GM12878 (cell line): ENCODE measurements around the gene BCS1L. TPM values are rescaled to one million over a fixed set of nuclear protein-coding genes. Genes with fewer than 3 reads are reported as not detected.

Experiments used
- ATAC-seq: fragments of 200-7000 bp; cut with Tn5 transposase; 3 replicates; pipeline ENCODE4 v1.9.1; 2020; ENCODE audit warnings: mild to moderate bottlenecking, moderate library complexity
- BruUV-seq: library from RNA; stranded (reverse); fragments of 400-500 nt; replicated peaks from 2 replicates; lab custom pipeline; 2021; lab: Mats Ljungman, UMichigan
- CTCF ChIA-PET: fragments of 300-600 bp; sonication (Branson Sonifier 250); formaldehyde crosslinking; extraction: SDS; loops from one replicate; lab custom pipeline; 2021; ENCODE audit warnings: inconsistent platforms; lab: Yijun Ruan, JAX
- POLR2A ChIA-PET: fragments of 350-600 bp; formaldehyde crosslinking; extraction: SDS; loops from one replicate; lab custom pipeline; 2021; ENCODE audit warnings: inconsistent platforms; lab: Charles Lee
- RAD21 ChIA-PET: fragments of 300-600 bp; sonication (Branson Sonifier 250); formaldehyde crosslinking; loops from one replicate; lab custom pipeline; 2023; ENCODE audit warnings: antibody characterized with exemption; ENCODE audit not compliant: unreplicated experiment; lab: Charles Lee
- SMC1A ChIA-PET: fragments of 300-600 bp; sonication (Branson Sonifier 250); formaldehyde crosslinking; loops from one replicate; lab custom pipeline; 2023; ENCODE audit not compliant: unreplicated experiment, uncharacterized antibody; lab: Charles Lee
- DNase-seq: peaks from one replicate; pipeline ENCODE4 v3.0.0-alpha.2; 2011; ENCODE audit warnings: low read depth, low spot score
- FAIRE-seq: peaks from 3 replicates; lab custom pipeline; 2011; peaks lifted over from hg19 to GRCh38; lab: Jason Lieb, UNC
- H2AFZ ChIP-seq: 2 replicates; pipeline ENCODE4 v1.6.0; 2011; ENCODE audit warnings: low read depth, low read length, control low read depth; ENCODE audit not compliant: control insufficient read depth
- H3K27ac ChIP-seq: 2 replicates; pipeline ENCODE4 v1.5.1; 2011; ENCODE audit warnings: control low read depth; ENCODE audit not compliant: control insufficient read depth, insufficient read depth
- H3K27me3 ChIP-seq, 2 experiments: replicated peaks in 1 of 2; 2 replicates each; pipeline versions ENCODE4 v1.6.0 to v1.6.1; 2011; ENCODE audit warnings: low read length in 1 of 2; ENCODE audit not compliant: control insufficient read depth in 2 of 2, insufficient read depth in 2 of 2
- H3K36me3 ChIP-seq, 2 experiments: 2 replicates each; pipeline ENCODE4 v1.5.1; 2011; ENCODE audit warnings: low read length in 1 of 2; ENCODE audit not compliant: control insufficient read depth in 2 of 2, insufficient read depth in 2 of 2
- H3K4me1 ChIP-seq: 2 replicates; pipeline ENCODE4 v1.6.1; 2011; ENCODE audit warnings: mild to moderate bottlenecking, low read length, moderate library complexity, mixed read lengths; ENCODE audit not compliant: control insufficient read depth, insufficient read depth
- H3K4me2 ChIP-seq: 2 replicates; pipeline ENCODE4 v1.6.0; 2011; ENCODE audit warnings: control low read depth; ENCODE audit not compliant: control insufficient read depth, insufficient read depth
- H3K4me3 ChIP-seq: fragments of 200-600 bp; sonication (generic); 2 replicates; pipeline ENCODE4 v1.5.1; 2016
- H3K79me2 ChIP-seq: 2 replicates; pipeline ENCODE4 v1.6.0; 2011; ENCODE audit warnings: low read length; ENCODE audit not compliant: control insufficient read depth, insufficient read depth
- H3K9ac ChIP-seq: 2 replicates; pipeline ENCODE4 v1.8.0; 2011; ENCODE audit warnings: low read length, control low read depth, mixed read lengths; ENCODE audit not compliant: control insufficient read depth, insufficient read depth
- H3K9me3 ChIP-seq: replicated peaks from 3 replicates; pipeline ENCODE4 v1.5.1; 2011; ENCODE audit warnings: mild to moderate bottlenecking, low read length; ENCODE audit not compliant: control insufficient read depth, insufficient read depth
- H4K20me1 ChIP-seq: 2 replicates; pipeline ENCODE4 v1.6.0; 2011; ENCODE audit not compliant: control insufficient read depth, insufficient read depth
- SKIL ChIP-seq: fragments of 450-650 bp; IDR thresholded peaks from 2 replicates; pipeline ENCODE4 v1.6.1; 2017; ENCODE audit warnings: mild to moderate bottlenecking, low read depth, inconsistent platforms; ENCODE audit not compliant: poor library complexity, severe bottlenecking
- WGBS: methylation state at CpG from one replicate; pipeline ENCODE4 v1.1.6; 2016; ENCODE audit warnings: low lambda C conversion rate; ENCODE audit not compliant: insufficient replicate concordance, insufficient coverage; ENCODE audit errors: missing lambda C conversion rate; 5-methylcytosine and 5-hydroxymethylcytosine counted together
- in situ Hi-C: fragments of 300-500 bp; cut with MboI; formaldehyde crosslinking; loops from 9 replicates; pipeline ENCODE4 v1.14.3; 2018; ENCODE audit warnings: mixed read lengths
- intact Hi-C: fragments of 100-400 bp; cut with micrococcal nuclease; formaldehyde crosslinking; loops from one replicate; pipeline ENCODE4 v1.14.2; 2022; ENCODE audit not compliant: unreplicated experiment
- polyA plus RNA-seq, 11 experiments: library from polyadenylated mRNA; depleted of rRNA in 4 of 11; unstranded in 6 of 11; stranded (reverse) in 5 of 11; fragments of >200 nt; fragmentation: Nextera tagmentation in 4 of 11; fragmentation: Illumina TruSeq in 1 of 11; extraction: Ambion mirVana in 4 of 11; extraction: Trizol in 1 of 11; gene quantifications; 1 replicate in 1 of 11; 2 replicates in 10 of 11; pipeline versions ENCODE4 v1.2.1 to v1.2.3, GENCODE V29; 2011 to 2016; ENCODE audit warnings: inconsistent platforms in 2 of 11, missing spikeins in 2 of 11, low read depth in 1 of 11
- total RNA-seq, 4 experiments: library from RNA; depleted of rRNA in 3 of 4; stranded (reverse); fragments of >200 nt in 3 of 4; fragmentation: Illumina TruSeq in 1 of 4; extraction: Trizol in 1 of 4; gene quantifications; 2 replicates each; pipeline versions ENCODE4 v1.2.1 to v1.2.3, GENCODE V29; 2013 to 2021
- TF ChIP-seq, protein P1 (sequence below): fragments of 450-650 bp; IDR thresholded peaks from 2 replicates; pipeline ENCODE4 v1.6.1; 2016; ENCODE audit warnings: mild to moderate bottlenecking

The BCS1L gene
- total and polyA plus RNA-seq, 10 of the 15 experiments (the other 5 are each of a cell fraction or from before 2014, with no cell fraction given), result 40.4 to 114 (median 65.2) TPM

DNA sequence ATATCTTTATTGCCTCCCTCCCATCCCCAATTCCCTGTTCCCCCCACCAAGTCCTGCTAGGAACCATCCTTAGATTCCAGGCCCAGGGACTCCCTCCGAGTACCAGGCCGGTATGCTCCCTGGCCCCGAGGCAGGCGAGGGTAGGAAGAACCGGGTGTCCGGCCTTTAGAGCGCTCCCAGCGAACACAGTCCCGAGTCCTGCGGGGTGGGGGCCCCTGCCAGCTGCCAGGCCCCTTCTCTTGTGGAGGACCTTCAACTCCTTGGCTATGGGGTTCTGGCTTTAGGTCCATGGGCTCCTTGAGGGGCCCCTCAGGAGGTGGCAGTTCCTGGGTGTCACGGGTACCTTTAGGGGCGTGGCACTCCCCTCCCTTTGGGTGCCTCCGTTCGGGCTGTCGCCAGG lies 4.4 kb downstream of the BCS1L start (continued):
- TF ChIP-seq SKIL, result no peak

DNA sequence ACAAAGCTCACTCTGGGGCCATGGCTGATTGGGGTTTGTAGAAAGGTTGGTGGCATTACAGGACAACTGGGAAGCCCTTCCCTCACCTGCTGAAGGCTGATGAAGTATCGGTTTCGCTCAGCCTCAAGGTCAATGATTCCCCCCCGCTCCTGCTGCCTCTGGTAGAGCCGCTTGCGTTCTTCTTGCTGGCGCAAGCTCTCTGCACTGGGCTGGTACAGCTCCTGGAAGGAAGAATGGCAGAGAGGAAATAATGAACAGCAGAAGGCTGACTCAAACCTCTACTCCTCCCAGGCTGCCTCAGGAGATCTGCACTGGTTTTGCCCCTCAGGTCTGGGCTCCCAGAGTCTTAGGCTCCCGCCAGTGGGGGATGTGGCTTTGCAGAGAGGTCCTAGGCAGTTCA lies 5.2 kb downstream of the BCS1L start:
- intact Hi-C loops (no loop called here), in situ Hi-C loops (loop anchor here (5.0 kb wide), 1 partner anchor 183 kb away; no protein-coding TSS in a partner anchor)
- ChIA-PET RAD21 (no interaction called here), SMC1A (no interaction called here), POLR2A (no interaction called here), CTCF (no interaction called here)
- Histone ChIP-seq H3K27ac (no peak overlapping the region), H4K20me1 (no peaks in the 10 kb centered on the region), H2AFZ (no peak overlapping the region), H3K36me3 (peaks cover 24 to 27% of the 10 kb centered on the region in 2 experiments; a peak in 3 of 4 replicates), H3K4me3 (no peak overlapping the region), H3K9me3 (no peaks in the 10 kb centered on the region), H3K27me3 (no peaks in the 10 kb centered on the region), H3K9ac (no peak overlapping the region), H3K4me1 (peaks cover 9% of the 10 kb centered on the region), H3K4me2 (no peak overlapping the region), H3K79me2 (peaks cover 11% of the 10 kb centered on the region)
- 98% methylated on average over 7 of the region's 7 CpGs for WGBS
- BruUV-seq, result no TSS peak
- DNase-seq, result no peak
- ATAC-seq, result no peak
- TF ChIP-seq, protein P1, sequence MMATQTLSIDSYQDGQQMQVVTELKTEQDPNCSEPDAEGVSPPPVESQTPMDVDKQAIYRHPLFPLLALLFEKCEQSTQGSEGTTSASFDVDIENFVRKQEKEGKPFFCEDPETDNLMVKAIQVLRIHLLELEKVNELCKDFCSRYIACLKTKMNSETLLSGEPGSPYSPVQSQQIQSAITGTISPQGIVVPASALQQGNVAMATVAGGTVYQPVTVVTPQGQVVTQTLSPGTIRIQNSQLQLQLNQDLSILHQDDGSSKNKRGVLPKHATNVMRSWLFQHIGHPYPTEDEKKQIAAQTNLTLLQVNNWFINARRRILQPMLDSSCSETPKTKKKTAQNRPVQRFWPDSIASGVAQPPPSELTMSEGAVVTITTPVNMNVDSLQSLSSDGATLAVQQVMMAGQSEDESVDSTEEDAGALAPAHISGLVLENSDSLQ, result no peak
- no peak for FAIRE-seq
